ENCODE measurements around the gene NOL4L. TPM values are rescaled to one million over a fixed set of nuclear protein-coding genes. Genes with fewer than 3 reads are reported as not detected.
"Not testable (repeated sequence)": the region's sequence is repeated elsewhere in the genome, so short reads cannot be mapped to it uniquely, and the experiment has no call there.

NOL4L gene
- total RNA-seq, 2 donors from 2014 or later, result 39.6 to 50.7 TPM

GRCh38 chr20:32578840-32579390 is 6.2 kb downstream of the NOL4L start:
- no peaks in the 10 kb centered on the region for H3K36me3 Mint-ChIP-seq (ENCODE audit: low read depth)
- Histone ChIP-seq H3K4me3 (ENCODE audit: low read length) (no peak overlapping the region), H3K9me3 (ENCODE audit: control insufficient read depth, low read length) (no peaks in the 10 kb centered on the region), H3K36me3 (ENCODE audit: control insufficient read depth, insufficient read depth, low read length) (no peaks in the 10 kb centered on the region), H3K27me3 (ENCODE audit: control insufficient read depth, insufficient read depth, low read length, poor library complexity, severe bottlenecking) (no peaks in the 10 kb centered on the region), H3K4me1 (ENCODE audit: control insufficient read depth, insufficient read depth, low read length) (no peaks in the 10 kb centered on the region), H3K9ac (ENCODE audit: extremely low read depth, low read length, poor library complexity, severe bottlenecking) (no peak overlapping the region), H3K27ac (ENCODE audit: low read depth, low read length) (no peak overlapping the region)
- no peak overlapping the region for H3K4me3 Mint-ChIP-seq
- peaks cover 9% of the 10 kb centered on the region for H3K4me1 Mint-ChIP-seq
- no peaks in the 10 kb centered on the region for H3K9me3 Mint-ChIP-seq
- no peak for TF ChIP-seq CTCF (conservative IDR thresholded peaks at IDR 0.05)
- WGBS, 2 experiments (ENCODE audit: insufficient coverage in 1 of 2, insufficient read length in 1 of 2), result 91 to 94% methylated on average over 11 to 12 of the region's 12 CpGs
- H3K27ac Mint-ChIP-seq, result no peak overlapping the region
- DNase-seq, result no peak
- peaks cover 14% of the 10 kb centered on the region for H3K27me3 Mint-ChIP-seq (ENCODE audit: insufficient read depth)

GRCh38 chr20:32578062-32578461 is 7.1 kb downstream of the NOL4L start:
- H3K27me3 Mint-ChIP-seq (ENCODE audit: insufficient read depth), result peaks cover 14% of the 10 kb centered on the region
- H3K36me3 Mint-ChIP-seq (ENCODE audit: low read depth); H3K4me3 Mint-ChIP-seq; H3K9ac ChIP-seq (ENCODE audit: extremely low read depth, low read length, poor library complexity, severe bottlenecking); H3K9me3 ChIP-seq (ENCODE audit: control insufficient read depth, low read length); H3K4me1 Mint-ChIP-seq; DNase-seq; H3K27me3 ChIP-seq (ENCODE audit: control insufficient read depth, insufficient read depth, low read length, poor library complexity, severe bottlenecking); H3K27ac ChIP-seq (ENCODE audit: low read depth, low read length); H3K4me3 ChIP-seq (ENCODE audit: low read length); H3K9me3 Mint-ChIP-seq; H3K4me1 ChIP-seq (ENCODE audit: control insufficient read depth, insufficient read depth, low read length); H3K27ac Mint-ChIP-seq; H3K36me3 ChIP-seq (ENCODE audit: control insufficient read depth, insufficient read depth, low read length): not testable (repeated sequence)
- WGBS, 2 experiments (ENCODE audit: insufficient coverage in 1 of 2, insufficient read length in 1 of 2), result 21 to 83% methylated on average over 1 to 3 of the region's 3 CpGs

- no peak overlapping the region for H3K27ac Mint-ChIP-seq
- no peak overlapping the region for H3K4me3 Mint-ChIP-seq
These were observed 7.5 kb downstream of the NOL4L start for GRCh38 chr20:32577657-32578056.

More at GRCh38 chr20:32577657-32578056, 7.5 kb downstream of the NOL4L start:
- Histone ChIP-seq H3K9me3 (ENCODE audit: control insufficient read depth, low read length) (no peaks in the 10 kb centered on the region), H3K27ac (ENCODE audit: low read depth, low read length) (no peak overlapping the region), H3K27me3 (ENCODE audit: control insufficient read depth, insufficient read depth, low read length, poor library complexity, severe bottlenecking) (no peaks in the 10 kb centered on the region), H3K4me1 (ENCODE audit: control insufficient read depth, insufficient read depth, low read length) (no peaks in the 10 kb centered on the region), H3K4me3 (ENCODE audit: low read length) (no peak overlapping the region), H3K9ac (ENCODE audit: extremely low read depth, low read length, poor library complexity, severe bottlenecking) (no peak overlapping the region), H3K36me3 (ENCODE audit: control insufficient read depth, insufficient read depth, low read length) (no peaks in the 10 kb centered on the region)
- DNase-seq, result no peak
- no peak for TF ChIP-seq CTCF (conservative IDR thresholded peaks at IDR 0.05)
- no peaks in the 10 kb centered on the region for H3K36me3 Mint-ChIP-seq (ENCODE audit: low read depth)
- peaks cover 9% of the 10 kb centered on the region for H3K4me1 Mint-ChIP-seq
- H3K9me3 Mint-ChIP-seq, result no peaks in the 10 kb centered on the region
- peaks cover 13% of the 10 kb centered on the region for H3K27me3 Mint-ChIP-seq (ENCODE audit: insufficient read depth)
- WGBS, 2 experiments (ENCODE audit: insufficient coverage in 1 of 2, insufficient read length in 1 of 2), result 93 to 97% methylated on average over 3 to 4 of the region's 4 CpGs

Measured in endodermal cell (in vitro differentiated cells).